H9 (cell line): Measurements from ENCODE around the gene BLOC1S5. TPM values are rescaled to one million over a fixed set of nuclear protein-coding genes. Genes with fewer than 3 reads are reported as not detected.
A peak's percentile ranks its signal among the peaks of the same experiment; 100 is the strongest.

ENCODE experiments used
- DNase-seq: peaks from one replicate; pipeline ENCODE4 v3.0.0-alpha.2; 2017
- H2AFZ ChIP-seq: one replicate; pipeline ENCODE4 v1.6.1; 2013; ENCODE audit warnings: mild to moderate bottlenecking, low read length, control low read depth, moderate library complexity
- H2AK5ac ChIP-seq: 2 replicates; pipeline ENCODE4 v1.6.1; 2013; ENCODE audit warnings: low read length, control low read depth, mixed read lengths; ENCODE audit not compliant: insufficient read length
- H2BK120ac ChIP-seq: one replicate; pipeline ENCODE4 v1.6.1; 2013; ENCODE audit warnings: low read depth, mild to moderate bottlenecking, low read length, control low read depth, inconsistent platforms; ENCODE audit not compliant: poor library complexity, severe bottlenecking
- H2BK12ac ChIP-seq: 2 replicates; pipeline ENCODE4 v1.6.1; 2013; ENCODE audit warnings: low read length, control low read depth, mixed read lengths, low read depth; ENCODE audit not compliant: insufficient read length
- H2BK15ac ChIP-seq: 2 replicates; pipeline ENCODE4 v1.6.1; 2013; ENCODE audit warnings: low read depth, low read length, control low read depth
- H2BK20ac ChIP-seq: one replicate; pipeline ENCODE4 v1.6.1; 2013; ENCODE audit warnings: low read depth, mild to moderate bottlenecking, low read length, control low read depth, inconsistent platforms; ENCODE audit not compliant: poor library complexity, severe bottlenecking
- H2BK5ac ChIP-seq: 2 replicates; pipeline ENCODE4 v1.6.1; 2013; ENCODE audit warnings: low read length, control low read depth, mixed read lengths; ENCODE audit not compliant: insufficient read length
- H3K14ac ChIP-seq: 2 replicates; pipeline ENCODE4 v1.6.1; 2013; ENCODE audit warnings: low read length, control low read depth; ENCODE audit not compliant: insufficient read depth
- H3K18ac ChIP-seq: 2 replicates; pipeline ENCODE4 v1.6.1; 2013; ENCODE audit warnings: low read depth, mild to moderate bottlenecking, mixed read lengths, low read length, control low read depth; ENCODE audit not compliant: insufficient read length
- H3K23ac ChIP-seq: 2 replicates; pipeline ENCODE4 v1.6.1; 2013; ENCODE audit warnings: low read length, control low read depth, mixed read lengths, low read depth; ENCODE audit not compliant: insufficient read length
- H3K23me2 ChIP-seq: 2 replicates; pipeline ENCODE4 v1.6.1; 2013; ENCODE audit warnings: low read depth, mild to moderate bottlenecking, mixed read lengths, low read length, control low read depth; ENCODE audit not compliant: insufficient read length, poor library complexity, severe bottlenecking
- H3K27ac ChIP-seq: 2 replicates; pipeline ENCODE4 v1.5.1; 2013; ENCODE audit warnings: low read length, control low read depth, mixed read lengths, low read depth; ENCODE audit not compliant: insufficient read length
- H3K27me3 ChIP-seq: 2 replicates; pipeline ENCODE4 v1.6.1; 2013; ENCODE audit warnings: low read length, control low read depth, inconsistent platforms; ENCODE audit not compliant: insufficient read depth
- H3K4ac ChIP-seq: 2 replicates; pipeline ENCODE4 v1.6.1; 2013; ENCODE audit warnings: low read depth, mild to moderate bottlenecking, control low read depth, inconsistent platforms, low read length, moderate library complexity
- H3K4me1 ChIP-seq: 2 replicates; pipeline ENCODE4 v1.6.1; 2013; ENCODE audit warnings: low read length, control low read depth, inconsistent platforms; ENCODE audit not compliant: insufficient read depth
- H3K4me2 ChIP-seq: 2 replicates; pipeline ENCODE4 v1.6.1; 2013; ENCODE audit warnings: low read length, control low read depth, mixed read lengths; ENCODE audit not compliant: insufficient read length, insufficient read depth
- H3K56ac ChIP-seq: 2 replicates; pipeline ENCODE4 v1.6.1; 2013; ENCODE audit warnings: low read depth, mild to moderate bottlenecking, mixed read lengths, low read length, control low read depth; ENCODE audit not compliant: insufficient read length
- H3K79me1 ChIP-seq: 2 replicates; pipeline ENCODE4 v1.6.1; 2013; ENCODE audit warnings: low read depth, mild to moderate bottlenecking, moderate library complexity, low read length, control low read depth, inconsistent platforms; ENCODE audit not compliant: insufficient read depth, poor library complexity, severe bottlenecking
- H3K79me2 ChIP-seq: 2 replicates; pipeline ENCODE4 v1.6.1; 2013; ENCODE audit warnings: low read length, control low read depth, inconsistent platforms; ENCODE audit not compliant: insufficient read depth
- H3K9ac ChIP-seq: 2 replicates; pipeline ENCODE4 v1.6.1; 2013; ENCODE audit warnings: low read length, control low read depth, mixed read lengths; ENCODE audit not compliant: insufficient read length; ENCODE audit errors: extremely low read depth
- H3K9me3 ChIP-seq: one replicate; pipeline ENCODE4 v1.6.1; 2013; ENCODE audit warnings: low read depth, low read length, inconsistent platforms; ENCODE audit not compliant: control insufficient read depth
- H3T11ph ChIP-seq: one replicate; pipeline ENCODE4 v1.6.1; 2013; ENCODE audit warnings: mild to moderate bottlenecking, low read length, control low read depth, inconsistent platforms
- H4K20me1 ChIP-seq: one replicate; pipeline ENCODE4 v1.6.1; 2013; ENCODE audit not compliant: control insufficient read depth, insufficient read length, insufficient read depth
- H4K5ac ChIP-seq: 2 replicates; pipeline ENCODE4 v1.6.1; 2013; ENCODE audit warnings: low read depth, mild to moderate bottlenecking, mixed read lengths, low read length, control low read depth; ENCODE audit not compliant: insufficient read length
- H4K8ac ChIP-seq: replicated peaks from 2 replicates; pipeline ENCODE4 v1.6.1; 2013; ENCODE audit warnings: low read length, control low read depth, mixed read lengths, low read depth; ENCODE audit not compliant: insufficient read length
- H4K91ac ChIP-seq: 2 replicates; pipeline ENCODE4 v1.6.1; 2013; ENCODE audit warnings: low read depth, mild to moderate bottlenecking, moderate library complexity, mixed read lengths, low read length, control low read depth; ENCODE audit not compliant: insufficient read length
- H3K27ac Mint-ChIP-seq, 3 experiments: 2 replicates in 2 of 3; 3 replicates in 1 of 3; pipeline ENCODE4 v1.8.0; 2020 to 2021; ENCODE audit warnings: mixed read lengths in 3 of 3, mild to moderate bottlenecking in 1 of 3, moderate library complexity in 1 of 3
- H3K27me3 Mint-ChIP-seq: 2 replicates; pipeline ENCODE4 v1.8.0; 2021; ENCODE audit warnings: low read depth, mild to moderate bottlenecking, moderate library complexity, mixed read lengths
- H3K36me3 Mint-ChIP-seq, 3 experiments: 2 replicates in 2 of 3; 3 replicates in 1 of 3; pipeline ENCODE4 v1.8.0; 2020 to 2021; ENCODE audit warnings: low read depth in 3 of 3, mixed read lengths in 3 of 3; ENCODE audit not compliant: insufficient read depth in 1 of 3
- H3K4me1 Mint-ChIP-seq, 2 experiments: 2 replicates each; pipeline ENCODE4 v1.8.0; 2020; ENCODE audit warnings: mixed read lengths in 2 of 2
- H3K4me3 Mint-ChIP-seq, 2 experiments: 2 replicates in 1 of 2; 3 replicates in 1 of 2; pipeline ENCODE4 v1.8.0; 2020 to 2021; ENCODE audit warnings: mild to moderate bottlenecking in 2 of 2, mixed read lengths in 2 of 2, moderate library complexity in 1 of 2
- H3K9me3 Mint-ChIP-seq, 2 experiments: 2 replicates in 1 of 2; 3 replicates in 1 of 2; pipeline ENCODE4 v1.8.0; 2020; ENCODE audit warnings: mild to moderate bottlenecking in 2 of 2, mixed read lengths in 2 of 2, moderate library complexity in 1 of 2
- CTCF ChIP-seq: fragments of 200-600 bp; sonication (generic); conservative IDR thresholded peaks from 3 replicates; pipeline ENCODE4 v1.8.0; 2021; ENCODE audit warnings: antibody characterized with exemption, mild to moderate bottlenecking
- WGBS: extraction: QIAGEN DNeasy Blood & Tissue Kit; methylation state at CpG from one replicate; pipeline ENCODE4 v1.1.7; 2013; ENCODE audit warnings: missing lambda C conversion rate, low lambda C conversion rate, mixed read lengths; ENCODE audit not compliant: insufficient read length; ENCODE audit errors: extremely low coverage; 5-methylcytosine and 5-hydroxymethylcytosine counted together
- total RNA-seq: library from RNA; stranded (reverse); gene quantifications from 2 replicates; pipeline ENCODE4 v1.2.1, GENCODE V29; 2021

Gene BLOC1S5
- total RNA-seq, 1 experiment from 2014 or later = 15.6 TPM

GRCh38 chr6:8006208-8006607 is 58.0 kb downstream of the BLOC1S5 start:
- peaks cover 2% of the 10 kb centered on the region for H4K20me1 ChIP-seq
- H4K91ac ChIP-seq = no peak overlapping the region
- H3K23ac ChIP-seq = no peak overlapping the region
- Mint-ChIP-seq H3K36me3 (no peaks in the 10 kb centered on the region; a peak in 1 of 7 replicates), H3K27me3 (no peaks in the 10 kb centered on the region), H3K4me1 (peaks cover 5 to 6% of the 10 kb centered on the region in 2 experiments), H3K4me3 (no peak overlapping the region), H3K9me3 (no peaks in the 10 kb centered on the region), H3K27ac (no peak overlapping the region)
- H3T11ph ChIP-seq = no peak overlapping the region
- H3K9ac ChIP-seq = no peak overlapping the region
- no peak overlapping the region for H2BK120ac ChIP-seq
- H3K9me3 ChIP-seq = no peaks in the 10 kb centered on the region
- H3K79me2 ChIP-seq = no peaks in the 10 kb centered on the region
- WGBS = no CpG with 5 or more reads among the region's 1 CpG
- H3K18ac ChIP-seq = no peak overlapping the region
- TF ChIP-seq CTCF = peak; percentile 55; the same call in 2 of the 3 replicates
- H2AFZ ChIP-seq = no peak overlapping the region
- no peaks in the 10 kb centered on the region for H3K23me2 ChIP-seq
- no peak overlapping the region for H2AK5ac ChIP-seq
- H3K4me2 ChIP-seq = no peak overlapping the region
- no peak overlapping the region for H2BK12ac ChIP-seq
- H3K27ac ChIP-seq = no peak overlapping the region
- H4K8ac ChIP-seq = no peak overlapping the region
- no peaks in the 10 kb centered on the region for H3K79me1 ChIP-seq
- no peak overlapping the region for H2BK5ac ChIP-seq
- H2BK20ac ChIP-seq = no peak overlapping the region
- H3K4ac ChIP-seq = no peak overlapping the region
- H4K5ac ChIP-seq = no peak overlapping the region
- no peaks in the 10 kb centered on the region for H3K4me1 ChIP-seq
- no peak overlapping the region for H2BK15ac ChIP-seq
- DNase-seq = no peak
- H3K27me3 ChIP-seq = no peaks in the 10 kb centered on the region
- H3K14ac ChIP-seq = no peak overlapping the region
- H3K56ac ChIP-seq = no peak overlapping the region
